Measurements from ENCODE around the gene MYO1C. TPM values are rescaled to one million over a fixed set of nuclear protein-coding genes. Genes with fewer than 3 reads are reported as not detected.

Gene MYO1C
- polyA plus RNA-seq, 1 donor from 2014 or later = 5.7 TPM

DNA sequence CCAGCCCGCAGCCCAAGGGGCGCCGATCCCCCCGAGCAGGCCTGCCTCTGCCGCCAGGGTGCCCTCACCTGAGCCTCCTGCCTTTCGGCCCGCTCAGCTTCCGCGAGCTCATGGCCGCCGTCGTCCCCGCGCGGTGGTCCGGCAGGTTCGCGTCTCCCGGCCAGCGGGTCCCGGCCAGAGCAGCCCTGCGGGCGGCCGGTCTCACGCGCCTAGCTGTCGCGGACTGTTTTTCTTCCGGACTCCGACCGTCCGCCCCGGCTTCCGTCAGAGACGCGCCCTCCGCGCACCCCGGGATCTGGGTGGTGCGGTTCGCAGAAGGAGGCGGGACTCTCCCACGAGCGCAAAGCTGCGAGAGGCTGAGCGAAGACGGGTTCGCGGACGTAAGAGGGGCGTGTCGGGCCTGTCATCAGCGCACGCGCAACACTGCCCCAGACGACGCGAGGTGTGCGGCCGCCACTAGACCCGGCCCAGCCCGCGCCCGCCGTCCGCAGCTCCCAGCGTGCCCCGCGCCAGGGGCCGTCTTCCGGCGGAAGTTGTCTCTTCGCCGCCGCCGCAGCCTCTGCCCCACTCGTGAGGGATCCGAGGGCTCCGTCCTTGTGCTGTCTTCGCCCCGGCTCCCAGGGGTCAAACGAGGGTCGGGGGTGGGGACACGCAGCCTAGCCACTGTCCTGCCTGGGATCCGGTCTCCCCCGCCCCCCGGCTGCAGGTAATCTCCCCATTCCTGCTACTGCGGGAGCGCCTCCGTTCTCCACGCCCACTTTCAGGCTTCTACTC is 24.1 kb upstream of the MYO1C start, which contains the start of gene INPP5K:
Gene INPP5K, minus strand, starts transcription at position 225 of the 774 bp plus-strand sequence. Its CDS starts 113 bp downstream, at position 112.
- Histone ChIP-seq H3K4me2 (ENCODE audit: low read length) (peak within 1 kb of the TSS; percentile 79), H3F3A (ENCODE audit: insufficient read depth, low read length, poor library complexity, severe bottlenecking) (no peaks in the 10 kb centered on the region), H2AFZ (ENCODE audit: low read depth, low read length) (peak within 1 kb of the TSS; percentile 83), H3K27ac (ENCODE audit: low read length) (peak within 1 kb of the TSS; percentile 72), H3K4me3 (ENCODE audit: low read length) (peak within 1 kb of the TSS; percentile 98), H3K79me2 (replicated peaks; ENCODE audit: insufficient read depth, low read length) (peaks cover 20% of the 10 kb centered on the region), H3K27me3 (ENCODE audit: insufficient read depth, low read depth, low read length) (no peaks in the 10 kb centered on the region), H3K36me3 (ENCODE audit: insufficient read depth, low read length) (no peaks in the 10 kb centered on the region), H4K20me1 (ENCODE audit: insufficient read depth) (no peaks in the 10 kb centered on the region), H3K9me2 (ENCODE audit: insufficient read depth, low read length) (no peaks in the 10 kb centered on the region), H3K9ac (ENCODE audit: low read length) (peak within 1 kb of the TSS; percentile 84), H3K9me3 (ENCODE audit: low read length) (no peaks in the 10 kb centered on the region)
- TF ChIP-seq EZH2 (IDR thresholded peaks at IDR 0.05; ENCODE audit: borderline replicate concordance, insufficient read depth, low read length, poor library complexity, severe bottlenecking) = no peak
- peak; percentile 61 for TF ChIP-seq EP300 (conservative IDR thresholded peaks at IDR 0.05; ENCODE audit: poor library complexity, severe bottlenecking)
- TF ChIP-seq POLR2AphosphoS5 (IDR thresholded peaks at IDR 0.05) = peak; percentile 87
- TF ChIP-seq RAD21 (conservative IDR thresholded peaks at IDR 0.05) = peak; percentile 51
- TF ChIP-seq SMC3 (conservative IDR thresholded peaks at IDR 0.05; ENCODE audit: poor library complexity) = no peak
- TF ChIP-seq MXI1 (conservative IDR thresholded peaks at IDR 0.05; ENCODE audit: poor library complexity, severe bottlenecking) = peak; percentile 92
- TF ChIP-seq, protein P1, sequence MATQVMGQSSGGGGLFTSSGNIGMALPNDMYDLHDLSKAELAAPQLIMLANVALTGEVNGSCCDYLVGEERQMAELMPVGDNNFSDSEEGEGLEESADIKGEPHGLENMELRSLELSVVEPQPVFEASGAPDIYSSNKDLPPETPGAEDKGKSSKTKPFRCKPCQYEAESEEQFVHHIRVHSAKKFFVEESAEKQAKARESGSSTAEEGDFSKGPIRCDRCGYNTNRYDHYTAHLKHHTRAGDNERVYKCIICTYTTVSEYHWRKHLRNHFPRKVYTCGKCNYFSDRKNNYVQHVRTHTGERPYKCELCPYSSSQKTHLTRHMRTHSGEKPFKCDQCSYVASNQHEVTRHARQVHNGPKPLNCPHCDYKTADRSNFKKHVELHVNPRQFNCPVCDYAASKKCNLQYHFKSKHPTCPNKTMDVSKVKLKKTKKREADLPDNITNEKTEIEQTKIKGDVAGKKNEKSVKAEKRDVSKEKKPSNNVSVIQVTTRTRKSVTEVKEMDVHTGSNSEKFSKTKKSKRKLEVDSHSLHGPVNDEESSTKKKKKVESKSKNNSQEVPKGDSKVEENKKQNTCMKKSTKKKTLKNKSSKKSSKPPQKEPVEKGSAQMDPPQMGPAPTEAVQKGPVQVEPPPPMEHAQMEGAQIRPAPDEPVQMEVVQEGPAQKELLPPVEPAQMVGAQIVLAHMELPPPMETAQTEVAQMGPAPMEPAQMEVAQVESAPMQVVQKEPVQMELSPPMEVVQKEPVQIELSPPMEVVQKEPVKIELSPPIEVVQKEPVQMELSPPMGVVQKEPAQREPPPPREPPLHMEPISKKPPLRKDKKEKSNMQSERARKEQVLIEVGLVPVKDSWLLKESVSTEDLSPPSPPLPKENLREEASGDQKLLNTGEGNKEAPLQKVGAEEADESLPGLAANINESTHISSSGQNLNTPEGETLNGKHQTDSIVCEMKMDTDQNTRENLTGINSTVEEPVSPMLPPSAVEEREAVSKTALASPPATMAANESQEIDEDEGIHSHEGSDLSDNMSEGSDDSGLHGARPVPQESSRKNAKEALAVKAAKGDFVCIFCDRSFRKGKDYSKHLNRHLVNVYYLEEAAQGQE (IDR thresholded peaks at IDR 0.05; ENCODE audit: borderline replicate concordance) = peak; percentile 45
- TF ChIP-seq TAF1 (IDR thresholded peaks at IDR 0.05; ENCODE audit: low read depth) = peak; percentile 43
- TF ChIP-seq, protein P2, sequence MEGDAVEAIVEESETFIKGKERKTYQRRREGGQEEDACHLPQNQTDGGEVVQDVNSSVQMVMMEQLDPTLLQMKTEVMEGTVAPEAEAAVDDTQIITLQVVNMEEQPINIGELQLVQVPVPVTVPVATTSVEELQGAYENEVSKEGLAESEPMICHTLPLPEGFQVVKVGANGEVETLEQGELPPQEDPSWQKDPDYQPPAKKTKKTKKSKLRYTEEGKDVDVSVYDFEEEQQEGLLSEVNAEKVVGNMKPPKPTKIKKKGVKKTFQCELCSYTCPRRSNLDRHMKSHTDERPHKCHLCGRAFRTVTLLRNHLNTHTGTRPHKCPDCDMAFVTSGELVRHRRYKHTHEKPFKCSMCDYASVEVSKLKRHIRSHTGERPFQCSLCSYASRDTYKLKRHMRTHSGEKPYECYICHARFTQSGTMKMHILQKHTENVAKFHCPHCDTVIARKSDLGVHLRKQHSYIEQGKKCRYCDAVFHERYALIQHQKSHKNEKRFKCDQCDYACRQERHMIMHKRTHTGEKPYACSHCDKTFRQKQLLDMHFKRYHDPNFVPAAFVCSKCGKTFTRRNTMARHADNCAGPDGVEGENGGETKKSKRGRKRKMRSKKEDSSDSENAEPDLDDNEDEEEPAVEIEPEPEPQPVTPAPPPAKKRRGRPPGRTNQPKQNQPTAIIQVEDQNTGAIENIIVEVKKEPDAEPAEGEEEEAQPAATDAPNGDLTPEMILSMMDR (IDR thresholded peaks at IDR 0.05; ENCODE audit: poor library complexity, severe bottlenecking) = no peak

DNA sequence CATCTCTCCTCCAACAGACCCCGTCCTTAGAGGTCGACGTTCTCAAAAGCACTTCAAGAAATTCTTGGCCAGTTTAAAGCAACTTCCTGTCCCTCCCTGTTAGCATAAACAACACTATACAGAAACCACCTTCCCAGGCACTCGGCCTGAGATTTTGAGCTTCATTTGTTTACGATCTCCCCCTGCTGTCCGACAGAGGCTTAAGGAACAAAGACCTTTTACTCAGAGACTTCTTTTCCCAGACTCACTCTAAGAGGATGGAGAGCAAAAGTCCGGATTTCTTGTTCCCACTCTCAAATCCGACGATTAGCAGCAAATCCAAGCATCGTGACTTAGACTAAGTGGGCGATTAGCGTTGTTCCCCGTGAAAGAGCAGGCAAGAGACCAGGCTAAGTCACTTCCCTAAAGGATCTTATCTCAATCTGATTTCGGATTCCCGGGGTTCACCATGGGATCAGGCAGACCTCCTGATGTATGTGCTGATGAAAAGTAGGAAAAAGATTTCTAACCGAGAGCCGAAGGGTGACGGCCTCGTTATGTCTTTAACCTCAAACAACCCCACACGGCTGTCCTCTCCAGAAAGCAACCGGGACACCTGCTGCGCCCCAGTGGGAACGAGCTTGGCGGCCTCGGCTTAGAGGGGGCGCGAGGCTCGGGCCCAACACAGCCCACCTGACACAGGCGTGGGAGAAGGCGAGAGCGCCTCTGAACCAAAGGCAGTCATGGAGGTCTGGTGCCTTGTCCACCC is 23.3 kb upstream of the MYO1C start:
- H3K9me3 ChIP-seq (ENCODE audit: low read length) = no peaks in the 10 kb centered on the region
- peak overlapping the region; percentile 66 for H3K27ac ChIP-seq (ENCODE audit: low read length)
- no peaks in the 10 kb centered on the region for H3K36me3 ChIP-seq (ENCODE audit: insufficient read depth, low read length)
- H3K9ac ChIP-seq (ENCODE audit: low read length) = peak overlapping the region; percentile 81
- no peaks in the 10 kb centered on the region for H3K9me2 ChIP-seq (ENCODE audit: insufficient read depth, low read length)
- no peaks in the 10 kb centered on the region for H3K27me3 ChIP-seq (ENCODE audit: insufficient read depth, low read depth, low read length)
- no peaks in the 10 kb centered on the region for H3F3A ChIP-seq (ENCODE audit: insufficient read depth, low read length, poor library complexity, severe bottlenecking)
- TF ChIP-seq POLR2AphosphoS5 (IDR thresholded peaks at IDR 0.05) (no peak), MXI1 (conservative IDR thresholded peaks at IDR 0.05; ENCODE audit: poor library complexity, severe bottlenecking) (no peak), RAD21 (conservative IDR thresholded peaks at IDR 0.05) (peak; percentile 68), EZH2 (IDR thresholded peaks at IDR 0.05; ENCODE audit: borderline replicate concordance, insufficient read depth, low read length, poor library complexity, severe bottlenecking) (no peak), TAF1 (IDR thresholded peaks at IDR 0.05; ENCODE audit: low read depth) (no peak), SMC3 (conservative IDR thresholded peaks at IDR 0.05; ENCODE audit: poor library complexity) (peak; percentile 77), EP300 (conservative IDR thresholded peaks at IDR 0.05; ENCODE audit: poor library complexity, severe bottlenecking) (no peak)
- TF ChIP-seq, protein P1 (IDR thresholded peaks at IDR 0.05; ENCODE audit: borderline replicate concordance) = no peak
- TF ChIP-seq, protein P2 (IDR thresholded peaks at IDR 0.05; ENCODE audit: poor library complexity, severe bottlenecking) = peak; percentile 64
- no peaks in the 10 kb centered on the region for H4K20me1 ChIP-seq (ENCODE audit: insufficient read depth)
- peak overlapping the region; percentile 98 for H3K4me3 ChIP-seq (ENCODE audit: low read length)
- H3K4me2 ChIP-seq (ENCODE audit: low read length) = peak overlapping the region; percentile 79
- H2AFZ ChIP-seq (ENCODE audit: low read depth, low read length) = peak overlapping the region; percentile 38
- peaks cover 20% of the 10 kb centered on the region for H3K79me2 ChIP-seq (replicated peaks; ENCODE audit: insufficient read depth, low read length)

Data from neural cell (in vitro differentiated cells).